K562 (cell line): ENCODE data around the gene TP73. TPM values are rescaled to one million over a fixed set of nuclear protein-coding genes. Genes with fewer than 3 reads are reported as not detected.

Experiments used
- CBX8 ChIP-seq: fragments of 200-600 bp; sonication (generic); IDR thresholded peaks from 2 replicates; pipeline ENCODE4 v1.6.1; 2012; ENCODE audit warnings: borderline replicate concordance, mixed run types, low read depth, mild to moderate bottlenecking, moderate library complexity, mixed read lengths, low read length, control low read depth, inconsistent platforms; ENCODE audit not compliant: poor library complexity, severe bottlenecking; ENCODE audit errors: extremely low read depth
- CHCHD3 ChIP-seq: fragments of 250-450 bp; sonication (Bioruptor Pico); IDR thresholded peaks from 2 replicates; pipeline ENCODE4 v2.1.2; 2022; ENCODE audit warnings: mild to moderate bottlenecking
- ESRRB ChIP-seq: fragments of 250-450 bp; sonication (Bioruptor Pico); IDR thresholded peaks from 2 replicates; pipeline ENCODE4 v1.5.0; 2020; ENCODE audit warnings: mild to moderate bottlenecking, moderate library complexity, borderline replicate concordance
- ETV6 ChIP-seq, 3 experiments: fragments of 150-350 bp in 1 of 3; sonication (generic) in 1 of 3; formaldehyde crosslinking in 1 of 3; IDR thresholded peaks; 2 replicates each; pipeline versions ENCODE4 v1.6.1 to v1.8.0; 2014 to 2022; ENCODE audit warnings: borderline replicate concordance in 2 of 3, low read depth in 2 of 3, antibody characterized with exemption in 1 of 3, low read length in 1 of 3, mild to moderate bottlenecking in 1 of 3, missing genetic modification reagents in 1 of 3
- FOXA1 ChIP-seq: fragments of 450-650 bp; IDR thresholded peaks from 2 replicates; pipeline ENCODE4 v1.6.1; 2016; ENCODE audit warnings: mild to moderate bottlenecking, borderline replicate concordance
- FOXO4 ChIP-seq: fragments of 450-650 bp; formaldehyde crosslinking; IDR thresholded peaks from 2 replicates; pipeline ENCODE4 v1.4.0; 2020; ENCODE audit warnings: mild to moderate bottlenecking, moderate library complexity
- HMGXB4 ChIP-seq: sonication (generic); formaldehyde crosslinking; IDR thresholded peaks from 2 replicates; pipeline ENCODE4 v1.8.1; 2023; ENCODE audit warnings: mild to moderate bottlenecking, missing genetic modification reagents
- MAFK ChIP-seq: IDR thresholded peaks from 2 replicates; pipeline ENCODE4 v1.6.1; 2011; ENCODE audit warnings: low read length, improper control_type of control experiment
- NR3C1 ChIP-seq: sonication (generic); formaldehyde crosslinking; IDR thresholded peaks from 2 replicates; pipeline ENCODE4 v1.8.1; 2022; ENCODE audit warnings: missing genetic modification reagents
- NUFIP1 ChIP-seq: fragments of 450-650 bp; IDR thresholded peaks from 2 replicates; pipeline ENCODE4 v1.6.1; 2018; ENCODE audit not compliant: partially characterized antibody
- PPARD ChIP-seq: fragments of 250-450 bp; sonication (Bioruptor Pico); IDR thresholded peaks from 2 replicates; pipeline ENCODE4 v1.8.0; 2022; ENCODE audit warnings: inconsistent platforms, mild to moderate bottlenecking, moderate library complexity
- SIN3B ChIP-seq: fragments of 450-650 bp; IDR thresholded peaks from 2 replicates; pipeline ENCODE4 v1.6.1; 2017; ENCODE audit warnings: low read depth, mild to moderate bottlenecking, moderate library complexity
- SOX6 ChIP-seq: fragments of 450-650 bp; IDR thresholded peaks from 2 replicates; pipeline ENCODE4 v1.6.1; 2014; ENCODE audit warnings: mild to moderate bottlenecking
- THRAP3 ChIP-seq: fragments of 450-650 bp; IDR thresholded peaks from 2 replicates; pipeline ENCODE4 v1.6.1; 2016; ENCODE audit warnings: mild to moderate bottlenecking, inconsistent platforms, borderline replicate concordance
- ZNF12 ChIP-seq: sonication (generic); formaldehyde crosslinking; IDR thresholded peaks from 2 replicates; pipeline ENCODE4 v1.4.0; 2020; ENCODE audit warnings: mild to moderate bottlenecking, missing genetic modification reagents
- ZNF133 ChIP-seq: fragments of 250-450 bp; sonication (Bioruptor Pico); IDR thresholded peaks from 2 replicates; pipeline ENCODE4 v1.4.0; 2020; ENCODE audit warnings: mild to moderate bottlenecking
- polyA plus RNA-seq, 8 experiments: library from polyadenylated mRNA; depleted of rRNA in 4 of 8; stranded (reverse) in 5 of 8; unstranded in 3 of 8; fragments of >200 nt; fragmentation: Nextera tagmentation in 2 of 8; fragmentation: Illumina TruSeq in 1 of 8; extraction: Ambion mirVana in 2 of 8; extraction: Trizol in 1 of 8; gene quantifications; 2 replicates each; pipeline versions ENCODE4 v1.2.1 to v1.2.3, GENCODE V29; 2011 to 2014; ENCODE audit warnings: inconsistent platforms in 1 of 8, missing spikeins in 1 of 8
- total RNA-seq, 7 experiments: library from RNA; depleted of rRNA in 6 of 7; stranded (reverse); fragments of >200 nt in 6 of 7; fragmentation: Illumina TruSeq in 2 of 7; extraction: Trizol in 2 of 7; gene quantifications; 2 replicates each; pipeline versions ENCODE4 v1.2.1 to v1.2.3, GENCODE V29; 2011 to 2021; ENCODE audit warnings: low replicate concordance in 1 of 7
- TF ChIP-seq, protein P1 (sequence below): sonication (generic); formaldehyde crosslinking; IDR thresholded peaks from 2 replicates; pipeline ENCODE4 v1.8.1; 2023; ENCODE audit warnings: missing genetic modification reagents, mild to moderate bottlenecking, borderline replicate concordance

The TP73 gene
- total and polyA plus RNA-seq, 9 of the 15 experiments (the other 6 are each of a cell fraction or from before 2014, with no cell fraction given), result 0.07 to 1.6 (median 0.40) TPM; not detected in 2

- TF ChIP-seq ZNF12, result no peak
- no peak for TF ChIP-seq FOXO4 (CRISPR knock-in tag)
- no peak for TF ChIP-seq THRAP3
- TF ChIP-seq ETV6 (IDR thresholded peaks at IDR 0.05; ENCODE audit: borderline replicate concordance in 1 of 2, low read depth in 2 of 2, low read length in 1 of 2), result no peak
- no peak for TF ChIP-seq ETV6 (CRISPR knock-in tag; IDR thresholded peaks at IDR 0.05; ENCODE audit: borderline replicate concordance)
- TF ChIP-seq ESRRB (CRISPR knock-in tag), result no peak
- TF ChIP-seq PPARD, result no peak
- TF ChIP-seq HMGXB4 (CRISPR knock-in tag), result no peak
- no peak for TF ChIP-seq NUFIP1
- TF ChIP-seq, protein P1, sequence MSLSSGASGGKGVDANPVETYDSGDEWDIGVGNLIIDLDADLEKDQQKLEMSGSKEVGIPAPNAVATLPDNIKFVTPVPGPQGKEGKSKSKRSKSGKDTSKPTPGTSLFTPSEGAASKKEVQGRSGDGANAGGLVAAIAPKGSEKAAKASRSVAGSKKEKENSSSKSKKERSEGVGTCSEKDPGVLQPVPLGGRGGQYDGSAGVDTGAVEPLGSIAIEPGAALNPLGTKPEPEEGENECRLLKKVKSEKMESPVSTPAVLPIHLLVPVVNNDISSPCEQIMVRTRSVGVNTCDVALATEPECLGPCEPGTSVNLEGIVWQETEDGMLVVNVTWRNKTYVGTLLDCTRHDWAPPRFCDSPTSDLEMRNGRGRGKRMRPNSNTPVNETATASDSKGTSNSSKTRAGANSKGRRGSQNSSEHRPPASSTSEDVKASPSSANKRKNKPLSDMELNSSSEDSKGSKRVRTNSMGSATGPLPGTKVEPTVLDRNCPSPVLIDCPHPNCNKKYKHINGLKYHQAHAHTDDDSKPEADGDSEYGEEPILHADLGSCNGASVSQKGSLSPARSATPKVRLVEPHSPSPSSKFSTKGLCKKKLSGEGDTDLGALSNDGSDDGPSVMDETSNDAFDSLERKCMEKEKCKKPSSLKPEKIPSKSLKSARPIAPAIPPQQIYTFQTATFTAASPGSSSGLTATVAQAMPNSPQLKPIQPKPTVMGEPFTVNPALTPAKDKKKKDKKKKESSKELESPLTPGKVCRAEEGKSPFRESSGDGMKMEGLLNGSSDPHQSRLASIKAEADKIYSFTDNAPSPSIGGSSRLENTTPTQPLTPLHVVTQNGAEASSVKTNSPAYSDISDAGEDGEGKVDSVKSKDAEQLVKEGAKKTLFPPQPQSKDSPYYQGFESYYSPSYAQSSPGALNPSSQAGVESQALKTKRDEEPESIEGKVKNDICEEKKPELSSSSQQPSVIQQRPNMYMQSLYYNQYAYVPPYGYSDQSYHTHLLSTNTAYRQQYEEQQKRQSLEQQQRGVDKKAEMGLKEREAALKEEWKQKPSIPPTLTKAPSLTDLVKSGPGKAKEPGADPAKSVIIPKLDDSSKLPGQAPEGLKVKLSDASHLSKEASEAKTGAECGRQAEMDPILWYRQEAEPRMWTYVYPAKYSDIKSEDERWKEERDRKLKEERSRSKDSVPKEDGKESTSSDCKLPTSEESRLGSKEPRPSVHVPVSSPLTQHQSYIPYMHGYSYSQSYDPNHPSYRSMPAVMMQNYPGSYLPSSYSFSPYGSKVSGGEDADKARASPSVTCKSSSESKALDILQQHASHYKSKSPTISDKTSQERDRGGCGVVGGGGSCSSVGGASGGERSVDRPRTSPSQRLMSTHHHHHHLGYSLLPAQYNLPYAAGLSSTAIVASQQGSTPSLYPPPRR (CRISPR knock-in tag), result no peak
- TF ChIP-seq FOXA1, result no peak
- peak; percentile 74 for TF ChIP-seq SOX6
- TF ChIP-seq ZNF133, result no peak
- TF ChIP-seq NR3C1 (CRISPR knock-in tag), result no peak
- no peak for TF ChIP-seq CHCHD3 (CRISPR knock-in tag)
- no peak for TF ChIP-seq SIN3B
- TF ChIP-seq MAFK, result no peak
- no peak for TF ChIP-seq CBX8
These were observed 27.0 kb upstream of the TP73 start (continued) for GRCh38 chr1:3625151-3625907.
